Mesendoderm (in vitro differentiated cells): Measurements from ENCODE around the gene ACACA.

ENCODE experiments used
- DNase-seq: peaks from one replicate; pipeline ENCODE4 v3.0.0; 2013
- H2AK5ac ChIP-seq: 2 replicates; pipeline ENCODE4 v1.6.1; 2013; ENCODE audit warnings: low read length, inconsistent platforms
- H2BK120ac ChIP-seq: 2 replicates; pipeline ENCODE4 v1.6.1; 2013; ENCODE audit warnings: low read depth, mild to moderate bottlenecking, low read length, moderate library complexity, mixed read lengths
- H2BK15ac ChIP-seq: replicated peaks from 2 replicates; pipeline ENCODE4 v1.6.1; 2013; ENCODE audit warnings: low read depth, mild to moderate bottlenecking, moderate library complexity
- H2BK5ac ChIP-seq: 2 replicates; pipeline ENCODE4 v1.6.1; 2013; ENCODE audit warnings: low read length, inconsistent platforms
- H3K18ac ChIP-seq: 2 replicates; pipeline ENCODE4 v1.6.1; 2013; ENCODE audit warnings: mild to moderate bottlenecking, low read length, mixed read lengths
- H3K23ac ChIP-seq: one replicate; pipeline ENCODE4 v1.6.1; 2013; ENCODE audit warnings: low read length
- H3K27ac ChIP-seq: 2 replicates; pipeline ENCODE4 v1.5.1; 2013; ENCODE audit warnings: low read depth, mild to moderate bottlenecking, inconsistent platforms, low read length, moderate library complexity
- H3K27me3 ChIP-seq: 2 replicates; pipeline ENCODE4 v1.6.1; 2013; ENCODE audit warnings: low read length, control low read depth, mild to moderate bottlenecking, inconsistent platforms; ENCODE audit not compliant: insufficient read depth, poor library complexity
- H3K36me3 ChIP-seq: 2 replicates; pipeline ENCODE4 v1.6.1; 2013; ENCODE audit warnings: low read length, inconsistent platforms; ENCODE audit not compliant: control insufficient read depth, insufficient read depth
- H3K4ac ChIP-seq: one replicate; pipeline ENCODE4 v1.6.1; 2013; ENCODE audit warnings: low read depth, mild to moderate bottlenecking, low read length, moderate library complexity
- H3K4me1 ChIP-seq: 2 replicates; pipeline ENCODE4 v1.6.1; 2013; ENCODE audit warnings: low read depth, low read length, inconsistent platforms; ENCODE audit not compliant: control insufficient read depth
- H3K4me2 ChIP-seq: 2 replicates; pipeline ENCODE4 v1.6.1; 2013; ENCODE audit warnings: low read length
- H3K4me3 ChIP-seq: 2 replicates; pipeline ENCODE4 v1.5.1; 2013; ENCODE audit warnings: mild to moderate bottlenecking, low read length
- H3K56ac ChIP-seq: one replicate; pipeline ENCODE4 v1.6.1; 2013; ENCODE audit warnings: low read length
- H3K79me1 ChIP-seq: 2 replicates; pipeline ENCODE4 v1.6.1; 2013; ENCODE audit warnings: low read length, inconsistent platforms
- H3K79me2 ChIP-seq: 2 replicates; pipeline ENCODE4 v1.6.1; 2013; ENCODE audit warnings: mild to moderate bottlenecking, low read length; ENCODE audit not compliant: control insufficient read depth, insufficient read depth
- H3K9ac ChIP-seq: 2 replicates; pipeline ENCODE4 v1.6.1; 2013; ENCODE audit warnings: low read length, inconsistent platforms
- H4K5ac ChIP-seq: one replicate; pipeline ENCODE4 v1.6.1; 2013; ENCODE audit warnings: low read length
- H4K8ac ChIP-seq: one replicate; pipeline ENCODE4 v1.6.1; 2013; ENCODE audit warnings: low read depth, mild to moderate bottlenecking, control low read depth, low read length, moderate library complexity
- WGBS: extraction: QIAGEN DNeasy Blood & Tissue Kit; methylation state at CpG from one replicate; pipeline ENCODE4 v1.1.7; 2013; ENCODE audit warnings: low lambda C conversion rate, missing lambda C conversion rate; ENCODE audit not compliant: insufficient coverage; ENCODE audit errors: extremely low coverage; 5-methylcytosine and 5-hydroxymethylcytosine counted together

The ACACA gene

DNA sequence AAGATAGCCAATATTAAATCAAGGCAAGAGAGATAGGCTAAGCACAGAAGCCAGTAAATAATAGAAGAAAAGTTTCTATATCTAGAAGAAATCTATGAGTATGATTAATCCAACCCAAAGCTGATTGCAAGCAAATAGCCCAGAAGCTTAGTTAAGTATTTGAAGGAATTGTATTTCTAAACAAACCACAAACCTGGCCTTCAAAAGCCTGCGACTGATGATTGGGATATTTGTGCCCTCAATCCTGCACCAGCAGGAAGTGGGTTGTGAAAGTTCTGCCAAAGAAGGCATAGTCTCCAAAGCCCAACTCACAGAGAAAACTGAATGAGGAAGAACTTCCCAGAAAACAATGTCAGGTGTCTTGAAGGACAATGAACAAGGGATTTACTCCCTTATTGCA is 145.3 kb downstream of the ACACA start:
- no peak overlapping the region for H3K18ac ChIP-seq
- H4K5ac ChIP-seq, result no peak overlapping the region
- no peak overlapping the region for H2AK5ac ChIP-seq
- H3K79me1 ChIP-seq, result peaks cover 3% of the 10 kb centered on the region
- H3K4me1 ChIP-seq, result no peaks in the 10 kb centered on the region
- whole genome bisulfite sequencing, result no CpG with 5 or more reads among the region's 1 CpG
- DNase-seq, result no peak
- no peaks in the 10 kb centered on the region for H3K79me2 ChIP-seq
- H2BK5ac ChIP-seq, result no peak overlapping the region
- no peak overlapping the region for H2BK15ac ChIP-seq
- no peak overlapping the region for H3K27ac ChIP-seq
- H4K8ac ChIP-seq, result no peak overlapping the region
- no peak overlapping the region for H3K9ac ChIP-seq
- H3K4me2 ChIP-seq, result no peak overlapping the region
- no peak overlapping the region for H2BK120ac ChIP-seq
- no peaks in the 10 kb centered on the region for H3K27me3 ChIP-seq
- H3K36me3 ChIP-seq, result peaks cover 14% of the 10 kb centered on the region
- H3K56ac ChIP-seq, result no peak overlapping the region
- no peak overlapping the region for H3K23ac ChIP-seq
- H3K4me3 ChIP-seq, result no peak overlapping the region
- no peak overlapping the region for H3K4ac ChIP-seq

DNA sequence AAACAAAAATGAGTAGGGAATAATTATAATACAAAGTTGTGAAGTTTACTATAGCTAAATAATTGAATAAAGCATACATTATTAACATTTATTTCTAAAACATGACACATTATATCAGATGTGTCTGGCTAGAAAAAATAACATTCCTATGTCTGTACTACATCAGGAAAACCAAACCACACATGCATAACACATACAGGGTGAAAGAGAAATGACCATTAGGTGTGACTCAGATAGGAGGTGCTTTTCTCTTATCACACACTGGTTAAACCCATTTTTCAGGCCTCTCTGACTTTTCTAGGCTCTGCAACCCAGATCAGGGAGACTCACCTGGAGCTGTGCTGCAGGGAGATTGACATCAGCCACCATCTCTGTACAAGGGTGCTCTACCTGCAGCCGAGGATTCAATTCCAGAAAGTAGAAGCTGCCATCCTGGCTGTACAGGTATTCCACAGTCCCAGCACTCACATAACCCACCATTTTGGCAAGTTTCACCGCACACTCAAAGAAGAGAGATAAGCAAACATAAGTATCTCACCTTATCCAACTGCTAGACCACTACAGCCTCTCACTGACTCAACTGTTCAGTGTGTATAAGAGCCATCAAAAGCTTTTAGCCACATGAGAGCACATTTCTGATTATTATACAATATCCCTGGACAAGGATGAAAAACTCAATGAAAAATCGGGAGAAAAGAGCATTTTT is 147.5 kb downstream of the ACACA start:
- Histone ChIP-seq H3K4me3 (no peak overlapping the region), H4K5ac (no peak overlapping the region), H3K79me1 (peaks cover 3% of the 10 kb centered on the region), H3K4me1 (no peaks in the 10 kb centered on the region), H4K8ac (no peak overlapping the region), H3K27ac (no peak overlapping the region), H3K23ac (no peak overlapping the region), H3K9ac (no peak overlapping the region), H3K56ac (no peak overlapping the region), H3K18ac (no peak overlapping the region), H3K36me3 (peaks cover 4% of the 10 kb centered on the region), H2BK120ac (no peak overlapping the region), H3K4ac (no peak overlapping the region), H3K27me3 (no peaks in the 10 kb centered on the region), H2AK5ac (no peak overlapping the region), H2BK5ac (no peak overlapping the region), H3K79me2 (no peaks in the 10 kb centered on the region), H2BK15ac (no peak overlapping the region), H3K4me2 (no peak overlapping the region)
- DNase-seq, result no peak
- no CpG with 5 or more reads among the region's 3 CpGs for WGBS

DNA sequence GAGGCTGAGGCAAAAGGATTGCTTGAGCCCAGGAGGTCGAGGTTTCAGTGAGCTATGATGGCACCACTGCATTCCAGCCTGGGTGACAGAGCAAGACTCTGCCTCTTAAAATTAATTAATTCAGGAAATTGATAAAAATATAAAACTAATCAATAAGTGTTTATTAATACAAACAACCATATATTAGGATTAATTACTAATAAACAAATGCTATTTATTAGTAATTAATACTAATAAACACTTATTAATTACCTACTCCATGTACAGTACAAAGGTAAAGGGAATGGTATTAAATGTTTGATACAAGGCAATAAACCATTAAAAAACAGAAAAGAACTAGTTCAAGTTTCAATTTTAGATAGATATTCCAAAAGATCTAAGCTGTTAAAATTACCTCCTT is 150.0 kb downstream of the ACACA start:
- no peaks in the 10 kb centered on the region for H3K27me3 ChIP-seq
- no peak overlapping the region for H4K8ac ChIP-seq
- H3K79me2 ChIP-seq, result no peaks in the 10 kb centered on the region
- no peak overlapping the region for H2AK5ac ChIP-seq
- DNase-seq, result no peak
- H3K23ac ChIP-seq, result no peak overlapping the region
- no peak overlapping the region for H3K4me3 ChIP-seq
- H2BK15ac ChIP-seq, result no peak overlapping the region
- peaks cover 3% of the 10 kb centered on the region for H3K79me1 ChIP-seq
- no peak overlapping the region for H3K56ac ChIP-seq
- H3K4ac ChIP-seq, result no peak overlapping the region
- no peak overlapping the region for H2BK5ac ChIP-seq
- peaks cover 4% of the 10 kb centered on the region for H3K36me3 ChIP-seq
- no peak overlapping the region for H4K5ac ChIP-seq
- no peaks in the 10 kb centered on the region for H3K4me1 ChIP-seq
- no peak overlapping the region for H2BK120ac ChIP-seq
- no peak overlapping the region for H3K9ac ChIP-seq
- no peak overlapping the region for H3K4me2 ChIP-seq
- no peak overlapping the region for H3K27ac ChIP-seq
- no peak overlapping the region for H3K18ac ChIP-seq
- WGBS, result no CpG with 5 or more reads among the region's 1 CpG

DNA sequence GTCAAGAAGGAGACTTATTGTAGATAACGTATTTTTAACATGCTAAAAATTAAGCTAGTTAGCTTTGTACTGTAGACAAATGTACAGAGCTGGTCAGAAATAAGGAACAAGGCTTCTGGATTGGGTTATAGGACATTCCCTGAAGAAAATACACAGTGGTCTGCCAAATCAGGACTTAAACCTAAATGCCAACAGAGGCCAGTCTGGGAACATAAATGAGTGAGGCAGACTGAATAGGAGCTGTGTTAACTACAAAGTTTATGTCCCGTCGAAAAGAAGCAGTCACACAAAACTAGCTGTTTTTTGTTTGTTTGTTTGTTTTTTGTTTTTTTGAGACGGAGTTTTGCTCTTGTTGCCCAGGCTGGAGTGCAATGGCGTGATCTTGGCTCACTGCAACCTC is 151.2 kb downstream of the ACACA start:
- peaks cover 3% of the 10 kb centered on the region for H3K79me1 ChIP-seq
- H3K27ac ChIP-seq, result no peak overlapping the region
- no peak overlapping the region for H3K4ac ChIP-seq
- H3K36me3 ChIP-seq, result peaks cover 4% of the 10 kb centered on the region
- H3K4me1 ChIP-seq, result no peaks in the 10 kb centered on the region
- no peak overlapping the region for H3K23ac ChIP-seq
- DNase-seq, result no peak
- H2BK15ac ChIP-seq, result no peak overlapping the region
- no peak overlapping the region for H4K8ac ChIP-seq
- no peak overlapping the region for H2AK5ac ChIP-seq
- no peak overlapping the region for H2BK120ac ChIP-seq
- H3K18ac ChIP-seq, result no peak overlapping the region
- no peaks in the 10 kb centered on the region for H3K79me2 ChIP-seq
- H3K56ac ChIP-seq, result no peak overlapping the region
- no peak overlapping the region for H3K4me2 ChIP-seq
- WGBS, result no CpG with 5 or more reads among the region's 5 CpGs
- H4K5ac ChIP-seq, result no peak overlapping the region
- no peak overlapping the region for H2BK5ac ChIP-seq
- no peak overlapping the region for H3K4me3 ChIP-seq
- no peaks in the 10 kb centered on the region for H3K27me3 ChIP-seq
- no peak overlapping the region for H3K9ac ChIP-seq

DNA sequence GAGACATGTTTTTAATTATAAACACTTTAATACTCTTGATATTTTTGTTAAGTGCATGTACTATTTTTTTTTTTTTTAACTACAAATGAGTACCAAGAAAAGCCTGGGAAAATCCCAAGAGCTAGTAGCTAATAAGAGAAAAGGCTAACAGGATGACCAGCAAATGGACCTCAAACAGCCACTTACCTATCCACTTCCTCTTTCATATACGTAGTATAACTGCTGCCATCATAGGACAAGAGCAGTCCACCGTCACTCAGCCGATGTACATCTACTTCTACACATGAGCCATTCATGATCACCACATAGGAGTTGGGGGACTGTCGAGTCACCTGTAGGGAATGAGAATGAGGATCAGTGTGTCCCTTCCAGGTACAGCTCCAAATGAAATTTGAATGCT is 158.8 kb downstream of the ACACA start:
- H3K56ac ChIP-seq, result no peak overlapping the region
- no peak overlapping the region for H3K4ac ChIP-seq
- no CpG with 5 or more reads among the region's 4 CpGs for WGBS
- no peaks in the 10 kb centered on the region for H3K27me3 ChIP-seq
- H3K36me3 ChIP-seq, result peaks cover 11% of the 10 kb centered on the region
- H3K9ac ChIP-seq, result no peak overlapping the region
- no peaks in the 10 kb centered on the region for H3K4me1 ChIP-seq
- no peak overlapping the region for H3K23ac ChIP-seq
- no peak overlapping the region for H3K27ac ChIP-seq
- H2BK120ac ChIP-seq, result no peak overlapping the region
- no peak overlapping the region for H4K8ac ChIP-seq
- no peak overlapping the region for H3K4me3 ChIP-seq
- DNase-seq, result no peak
- no peak overlapping the region for H2BK5ac ChIP-seq
- H2BK15ac ChIP-seq, result no peak overlapping the region
- no peak overlapping the region for H3K4me2 ChIP-seq
- H2AK5ac ChIP-seq, result no peak overlapping the region
- no peak overlapping the region for H3K18ac ChIP-seq
- H3K79me2 ChIP-seq, result no peaks in the 10 kb centered on the region
- no peak overlapping the region for H4K5ac ChIP-seq
- H3K79me1 ChIP-seq, result no peaks in the 10 kb centered on the region

DNA sequence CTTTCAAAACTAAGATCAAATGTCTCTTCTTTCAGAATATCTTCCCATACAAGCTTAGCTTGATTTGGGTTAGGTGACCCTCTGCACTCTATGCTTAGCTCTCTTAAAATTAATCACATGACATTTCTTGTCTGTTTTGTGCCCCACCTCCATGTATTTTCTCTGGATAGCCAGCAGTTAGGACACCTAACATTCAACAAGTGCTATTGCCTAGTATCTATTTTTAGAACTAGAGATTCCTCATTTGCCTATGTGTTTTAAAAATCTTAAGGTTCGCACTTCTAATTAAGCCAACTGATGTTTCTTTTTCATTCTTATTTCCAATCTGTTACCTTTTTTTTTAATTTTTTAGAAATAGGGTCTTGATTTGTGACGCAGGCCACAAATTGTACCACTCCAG is 160.6 kb downstream of the ACACA start:
- H3K27me3 ChIP-seq, result no peaks in the 10 kb centered on the region
- no peak overlapping the region for H2BK120ac ChIP-seq
- no peak overlapping the region for H2BK15ac ChIP-seq
- no peaks in the 10 kb centered on the region for H3K4me1 ChIP-seq
- DNase-seq, result no peak
- H2BK5ac ChIP-seq, result no peak overlapping the region
- no peak overlapping the region for H4K5ac ChIP-seq
- peaks cover 8% of the 10 kb centered on the region for H3K36me3 ChIP-seq
- WGBS, result no CpG with 5 or more reads among the region's 2 CpGs
- H3K4ac ChIP-seq, result no peak overlapping the region
- H3K23ac ChIP-seq, result no peak overlapping the region
- H3K18ac ChIP-seq, result no peak overlapping the region
- no peaks in the 10 kb centered on the region for H3K79me1 ChIP-seq
- no peak overlapping the region for H2AK5ac ChIP-seq
- H3K79me2 ChIP-seq, result no peaks in the 10 kb centered on the region
- no peak overlapping the region for H3K9ac ChIP-seq
- H3K56ac ChIP-seq, result no peak overlapping the region
- no peak overlapping the region for H3K27ac ChIP-seq
- no peak overlapping the region for H3K4me2 ChIP-seq
- no peak overlapping the region for H3K4me3 ChIP-seq
- H4K8ac ChIP-seq, result no peak overlapping the region
